ELR (cell line): ENCODE measurements around the gene ORC6.
"Not testable (repeated sequence)": the region's sequence is repeated elsewhere in the genome, so short reads cannot be mapped to it uniquely, and the experiment has no call there.

ENCODE experiments used
- DNase-seq: peaks from one replicate; pipeline ENCODE4 v3.0.0-alpha.2; 2015; ENCODE audit warnings: low read depth

ORC6 gene

GRCh38 chr16:46689365-46690280 is at the start of gene ORC6:
Gene ORC6 (plus strand): TSS chr16:46689659. CDS start chr16:46689706, 47 bp downstream.
- DNase-seq = peak; percentile 98

GRCh38 chr16:46648656-46649055 is 40.8 kb upstream of the ORC6 start:
- DNase-seq = no peak

GRCh38 chr16:46649588-46650253 is 39.7 kb upstream of the ORC6 start:
- DNase-seq = no peak

- DNase-seq = peak; percentile 13
Measured at GRCh38 chr16:46650254-46650623, 39.2 kb upstream of the ORC6 start.

- no peak for DNase-seq
Measured at GRCh38 chr16:46651305-46651704, 38.2 kb upstream of the ORC6 start.

- DNase-seq = no peak
Measured at GRCh38 chr16:46658925-46659324, 30.5 kb upstream of the ORC6 start.

- DNase-seq = no peak
Measured at GRCh38 chr16:46662123-46662522, 27.3 kb upstream of the ORC6 start.

GRCh38 chr16:46673320-46674013 is 16.0 kb upstream of the ORC6 start:
- peak; percentile 79 for DNase-seq

GRCh38 chr16:46677943-46678342 is 11.5 kb upstream of the ORC6 start:
- not testable (repeated sequence) for DNase-seq

- DNase-seq = not testable (repeated sequence)
Measured at GRCh38 chr16:46681867-46682266, 7.6 kb upstream of the ORC6 start.

- DNase-seq = peak; percentile 7
Measured at GRCh38 chr16:46686815-46687473, 2.5 kb upstream of the ORC6 start.

- DNase-seq = no peak
Measured at GRCh38 chr16:46687486-46687885, 2.0 kb upstream of the ORC6 start.

- DNase-seq = no peak
Measured at GRCh38 chr16:46688101-46688653, 1.3 kb upstream of the ORC6 start.

GRCh38 chr16:46688654-46689364 is 650 bp upstream of the ORC6 start, which contains the start of gene VPS35:
Gene VPS35 (minus strand): TSS chr16:46689178. CDS start chr16:46689133, 45 bp downstream.
- DNase-seq = peak; percentile 100

GRCh38 chr16:46690281-46691178 is 1.1 kb downstream of the ORC6 start:
- peak; percentile 32 for DNase-seq

- DNase-seq = no peak
Measured at GRCh38 chr16:46691726-46692125, 2.3 kb downstream of the ORC6 start.

GRCh38 chr16:46693598-46693997 is 4.1 kb downstream of the ORC6 start:
- DNase-seq = no peak

GRCh38 chr16:46695937-46696336 is 6.5 kb downstream of the ORC6 start:
- DNase-seq = no peak

GRCh38 chr16:46696957-46697356 is 7.5 kb downstream of the ORC6 start:
- no peak for DNase-seq

GRCh38 chr16:46700048-46700447 is 10.6 kb downstream of the ORC6 start:
- DNase-seq = no peak
